HepG2 (cell line): Measurements from ENCODE around the gene GRB2. TPM values are rescaled to one million over a fixed set of nuclear protein-coding genes. Genes with fewer than 3 reads are reported as not detected.

Experiments
- ATAC-seq: fragments of 200-7000 bp; cut with Tn5 transposase; 3 replicates; pipeline ENCODE4 v1.9.1; 2020; ENCODE audit warnings: mild to moderate bottlenecking, moderate library complexity
- BruUV-seq: library from RNA; stranded (reverse); fragments of 400-500 nt; replicated peaks from 2 replicates; lab custom pipeline; 2021; lab: Mats Ljungman, UMichigan
- CTCF ChIA-PET: fragments of 300-600 bp; formaldehyde crosslinking; extraction: SDS; loops from one replicate; lab custom pipeline; 2021; ENCODE audit warnings: low total read pairs, inconsistent platforms, low intra/inter-chr PET ratio; lab: Yijun Ruan, JAX
- POLR2A ChIA-PET: fragments of 350-600 bp; sonication (Branson Sonifier 250); formaldehyde crosslinking; loops from one replicate; lab custom pipeline; 2020; ENCODE audit warnings: antibody characterized with exemption, inconsistent platforms; lab: Yijun Ruan, JAX
- DNase-seq: peaks from one replicate; pipeline ENCODE4 v3.0.0-alpha.2; 2015; ENCODE audit warnings: low spot score
- FAIRE-seq: peaks from 3 replicates; lab custom pipeline; 2011; peaks lifted over from hg19 to GRCh38; lab: Jason Lieb, UNC
- H2AFZ ChIP-seq: one replicate; pipeline ENCODE4 v1.6.1; 2011; ENCODE audit warnings: low read length, inconsistent platforms
- H3K27ac ChIP-seq: fragments of 300-600 bp; 3 replicates; pipeline ENCODE4 v1.8.0; 2011; ENCODE audit warnings: mixed run types, mild to moderate bottlenecking, mixed read lengths, low read length, inconsistent platforms; ENCODE audit not compliant: insufficient read depth; ENCODE audit errors: extremely low read length
- H3K27me3 ChIP-seq, 2 experiments: fragments of 200-600 bp in 1 of 2; 2 replicates in 1 of 2; 3 replicates in 1 of 2; pipeline versions ENCODE4 v1.6.0 to v1.8.0; 2011; ENCODE audit warnings: low read length in 2 of 2, mild to moderate bottlenecking in 2 of 2, moderate library complexity in 2 of 2, inconsistent platforms in 1 of 2; ENCODE audit not compliant: insufficient read depth in 2 of 2, control insufficient read depth in 1 of 2
- H3K36me3 ChIP-seq, 2 experiments: fragments of 200-600 bp in 1 of 2; replicated peaks in 1 of 2; 2 replicates in 1 of 2; 3 replicates in 1 of 2; pipeline versions ENCODE4 v1.5.1 to v1.8.0; 2011; ENCODE audit warnings: low read length in 2 of 2, inconsistent platforms in 1 of 2; ENCODE audit not compliant: insufficient read depth in 2 of 2, control insufficient read depth in 1 of 2
- H3K4me1 ChIP-seq: 2 replicates; pipeline ENCODE4 v1.5.1; 2012; ENCODE audit warnings: low read length, inconsistent platforms; ENCODE audit not compliant: insufficient read depth
- H3K4me2 ChIP-seq: 2 replicates; pipeline ENCODE4 v1.6.0; 2011; ENCODE audit warnings: low read depth, low read length, inconsistent platforms
- H3K4me3 ChIP-seq, 3 experiments: fragments of 200-600 bp in 1 of 3; sonication (generic), shearing (Covaris generic) in 1 of 3; replicated peaks in 1 of 3; 2 replicates each; pipeline ENCODE4 v1.5.1; 2011 to 2016; ENCODE audit warnings: low read length in 3 of 3, inconsistent platforms in 2 of 3, low read depth in 2 of 3, mild to moderate bottlenecking in 2 of 3, control low read depth in 1 of 3, mixed read lengths in 1 of 3; ENCODE audit not compliant: insufficient read depth in 1 of 3
- H3K79me2 ChIP-seq: one replicate; pipeline ENCODE4 v1.6.1; 2011; ENCODE audit warnings: low read length, inconsistent platforms; ENCODE audit not compliant: insufficient read depth
- H3K9ac ChIP-seq: 2 replicates; pipeline ENCODE4 v1.6.0; 2011; ENCODE audit warnings: mild to moderate bottlenecking, low read depth, low read length, inconsistent platforms; ENCODE audit not compliant: insufficient read depth
- H3K9me3 ChIP-seq: 2 replicates; pipeline ENCODE4 v1.5.1; 2012; ENCODE audit warnings: mild to moderate bottlenecking, low read length
- H4K20me1 ChIP-seq: 2 replicates; pipeline ENCODE4 v1.6.0; 2011; ENCODE audit warnings: inconsistent platforms, mild to moderate bottlenecking, low read length, moderate library complexity; ENCODE audit not compliant: insufficient read depth
- ARNT2 ChIP-seq: sonication (generic); formaldehyde crosslinking; IDR thresholded peaks from 2 replicates; pipeline ENCODE4 v1.8.0; 2022; ENCODE audit warnings: mild to moderate bottlenecking, low read depth, missing genetic modification reagents, moderate library complexity
- ATF7 ChIP-seq, 2 experiments: fragments of 450-650 bp in 1 of 2; sonication (generic) in 1 of 2; formaldehyde crosslinking in 1 of 2; IDR thresholded peaks; 2 replicates each; pipeline versions ENCODE4 v1.4.0 to v1.6.1; 2016 to 2020; ENCODE audit warnings: antibody characterized with exemption in 1 of 2, mild to moderate bottlenecking in 1 of 2, missing genetic modification reagents in 1 of 2
- CCDC6 ChIP-seq: sonication (generic); formaldehyde crosslinking; IDR thresholded peaks from 2 replicates; pipeline ENCODE4 v1.8.1; 2022; ENCODE audit warnings: mild to moderate bottlenecking, missing genetic modification reagents, moderate library complexity
- DPF2 ChIP-seq: sonication (generic); formaldehyde crosslinking; IDR thresholded peaks from 2 replicates; pipeline ENCODE4 v1.4.0; 2020; ENCODE audit warnings: mild to moderate bottlenecking, low read depth, missing genetic modification reagents, borderline replicate concordance
- FIP1L1 ChIP-seq: fragments of 200-400 bp; formaldehyde crosslinking; IDR thresholded peaks from 2 replicates; pipeline ENCODE4 v1.6.1; 2018; ENCODE audit warnings: low read depth, mild to moderate bottlenecking, low read length, moderate library complexity, borderline replicate concordance; ENCODE audit not compliant: insufficient read depth
- FOXA3 ChIP-seq: IDR thresholded peaks from 2 replicates; pipeline ENCODE4 v1.6.1; 2016; ENCODE audit warnings: missing genetic modification reagents, missing compliant biosample characterization
- GATAD2A ChIP-seq: IDR thresholded peaks from 2 replicates; pipeline ENCODE4 v1.6.1; 2016
- KLF11 ChIP-seq: IDR thresholded peaks from 2 replicates; pipeline ENCODE4 v1.6.1; 2016; ENCODE audit warnings: missing compliant biosample characterization
- ONECUT2 ChIP-seq: sonication (generic); formaldehyde crosslinking; IDR thresholded peaks from 2 replicates; pipeline ENCODE4 v1.4.0; 2020; ENCODE audit warnings: missing genetic modification reagents
- RCOR2 ChIP-seq: IDR thresholded peaks from 2 replicates; pipeline ENCODE4 v1.6.1; 2016; ENCODE audit warnings: missing biosample characterization, missing genetic modification reagents
- TEAD3 ChIP-seq: optimal IDR thresholded peaks from 2 replicates; pipeline ENCODE3; 2016; ENCODE audit warnings: borderline replicate concordance
- TSC22D2 ChIP-seq: sonication (generic); formaldehyde crosslinking; IDR thresholded peaks from 2 replicates; pipeline ENCODE4 v1.5.1; 2020; ENCODE audit warnings: missing genetic modification reagents, mild to moderate bottlenecking, borderline replicate concordance
- XRCC5 ChIP-seq: fragments of 200-400 bp; formaldehyde crosslinking; optimal IDR thresholded peaks from 2 replicates; pipeline ENCODE3; 2017; ENCODE audit warnings: mild to moderate bottlenecking, low read length
- ZFX ChIP-seq: sonication (generic); formaldehyde crosslinking; IDR thresholded peaks from 2 replicates; pipeline ENCODE4 v1.4.0; 2020; ENCODE audit warnings: mild to moderate bottlenecking, low read depth, missing genetic modification reagents, moderate library complexity
- ZNF24 ChIP-seq: fragments of 450-650 bp; IDR thresholded peaks from 2 replicates; pipeline ENCODE4 v1.6.1; 2017; ENCODE audit warnings: antibody characterized with exemption, mild to moderate bottlenecking
- ZNF362 ChIP-seq: sonication (generic); formaldehyde crosslinking; IDR thresholded peaks from 2 replicates; pipeline ENCODE4 v1.4.0; 2020; ENCODE audit warnings: missing genetic modification reagents, mild to moderate bottlenecking, borderline replicate concordance
- ZNF431 ChIP-seq: sonication (generic); formaldehyde crosslinking; IDR thresholded peaks from 2 replicates; pipeline ENCODE4 v1.9.0; 2022; ENCODE audit warnings: missing genetic modification reagents, low read depth, mild to moderate bottlenecking, borderline replicate concordance
- ZNF724P ChIP-seq: sonication (generic); formaldehyde crosslinking; IDR thresholded peaks from 2 replicates; pipeline ENCODE4 v1.8.0; 2022; ENCODE audit warnings: missing genetic modification reagents, borderline replicate concordance
- WGBS: methylation state at CpG from one replicate; pipeline ENCODE4 v1.1.6; 2017; ENCODE audit warnings: low lambda C conversion rate; 5-methylcytosine and 5-hydroxymethylcytosine counted together
- in situ Hi-C: cut with HindIII; loops from 2 replicates; pipeline ENCODE4 v1.10.0; 2017; ENCODE audit warnings: low pct_unique_long_range_greater_than_20kb; ENCODE audit not compliant: extremely low pct_ligation_motif_present
- intact Hi-C: fragments of 100-400 bp; cut with micrococcal nuclease; formaldehyde crosslinking; loops from one replicate; pipeline ENCODE4 v1.10.0; 2022; ENCODE audit not compliant: unreplicated experiment
- polyA plus RNA-seq, 8 experiments: library from polyadenylated mRNA; depleted of rRNA in 3 of 8; stranded (reverse) in 7 of 8; unstranded in 1 of 8; fragments of >200 nt; fragmentation: Illumina TruSeq in 4 of 8; extraction: Trizol in 4 of 8; gene quantifications; 2 replicates each; pipeline versions ENCODE4 v1.2.1 to v1.2.3, GENCODE V29; 2011 to 2016; ENCODE audit warnings: low read depth in 4 of 8, missing spikeins in 1 of 8, mixed read lengths in 1 of 8; ENCODE audit not compliant: insufficient read depth in 1 of 8
- total RNA-seq, 5 experiments: library from RNA; depleted of rRNA; stranded (reverse); fragments of >200 nt; fragmentation: Illumina TruSeq; extraction: Trizol; gene quantifications; 2 replicates each; pipeline ENCODE4 v1.2.3, GENCODE V29; 2016; ENCODE audit warnings: low read depth in 1 of 5
- TF ChIP-seq, protein P1 (sequence below): IDR thresholded peaks from 2 replicates; pipeline ENCODE4 v1.6.1; 2016; ENCODE audit warnings: low read depth

GRB2 gene
- total and polyA plus RNA-seq, 2 of the 13 experiments (the other 11 are each of a cell fraction or from before 2014, with no cell fraction given) = 84.6 to 92.3 TPM

DNA sequence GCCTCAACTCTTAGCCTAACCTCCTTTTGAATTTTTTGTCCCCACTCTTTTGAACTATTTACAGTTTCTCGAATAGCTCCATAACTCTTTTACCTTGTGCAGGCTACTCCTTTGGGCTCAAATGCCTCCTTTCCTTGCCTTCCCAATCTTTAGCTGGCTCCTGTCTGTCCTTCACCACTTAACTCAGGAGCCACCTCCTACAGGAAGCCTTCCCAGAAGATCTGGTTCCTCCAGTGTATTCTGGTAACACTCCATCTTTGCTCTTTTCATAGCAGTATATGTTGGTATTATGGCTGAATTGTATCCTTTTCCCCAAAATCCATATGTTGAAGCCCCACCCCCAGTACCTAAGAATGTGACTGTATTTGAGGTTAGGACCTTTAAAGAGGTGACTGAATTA, 9.0 kb upstream of the GRB2 start (continued):
- TF ChIP-seq ARNT2 (CRISPR knock-in tag) (no peak), CCDC6 (CRISPR knock-in tag) (no peak), ATF7 (IDR thresholded peaks at IDR 0.05) (no peak), ATF7 (CRISPR knock-in tag; IDR thresholded peaks at IDR 0.05) (no peak)

- intact Hi-C loops (loop anchor here (1.0 to 5.0 kb wide), 5 partner anchors 89 to 305 kb away; partner anchors contain the start of genes ARMC7 and MIF4GD), in situ Hi-C loops (loop anchor here (5.0 to 10.0 kb wide), 4 partner anchors 95 to 448 kb away; no protein-coding TSS in a partner anchor)
- under 1% methylated on average over 7 of the region's 8 CpGs for WGBS
- Histone ChIP-seq H3K9ac (no peak overlapping the region), H3K4me3 (peak overlapping the region in 1 of 3 experiments; percentile 35; a peak in 1 of 6 replicates), H3K4me1 (peaks cover 33% of the 10 kb centered on the region), H3K36me3 (no peaks in the 10 kb centered on the region), H4K20me1 (no peaks in the 10 kb centered on the region), H3K4me2 (peak overlapping the region; percentile 69), H3K27ac (no peak overlapping the region), H2AFZ (peak overlapping the region; percentile 56), H3K9me3 (no peaks in the 10 kb centered on the region), H3K27me3 (peaks cover 0 to 5% of the 10 kb centered on the region in 2 experiments; a peak in 1 of 5 replicates), H3K79me2 (no peaks in the 10 kb centered on the region)
- no TSS peak for BruUV-seq
- POLR2A ChIA-PET = interaction anchor here (0.7 to 1.0 kb wide), 2 partner anchors 18 to 142 kb away, joined by 3 to 7 read pairs; partner anchors contain the start of gene MIF4GD
- peak; percentile 94 for FAIRE-seq
- CTCF ChIA-PET = interaction anchor here (0.8 to 2.4 kb wide), 8 partner anchors 9 to 174 kb away, joined by 3 to 38 read pairs (median 6); no protein-coding TSS in a partner anchor
- peak; percentile 79 for DNase-seq
- peak; percentile 78 for ATAC-seq
- 0 out of 2 replicates have a peak, but pooled peaks have one; percentile 66 for TF ChIP-seq ZNF724P (CRISPR knock-in tag)
- no peak for TF ChIP-seq KLF11 (CRISPR knock-in tag)
- 0 out of 2 replicates have a peak, but pooled peaks have one; percentile 42 for TF ChIP-seq TSC22D2
- TF ChIP-seq ZFX (CRISPR knock-in tag) = no peak
- peak; percentile 23; the same call in 1 of the 2 replicates for TF ChIP-seq ZNF362 (CRISPR knock-in tag)
- TF ChIP-seq, protein P1, sequence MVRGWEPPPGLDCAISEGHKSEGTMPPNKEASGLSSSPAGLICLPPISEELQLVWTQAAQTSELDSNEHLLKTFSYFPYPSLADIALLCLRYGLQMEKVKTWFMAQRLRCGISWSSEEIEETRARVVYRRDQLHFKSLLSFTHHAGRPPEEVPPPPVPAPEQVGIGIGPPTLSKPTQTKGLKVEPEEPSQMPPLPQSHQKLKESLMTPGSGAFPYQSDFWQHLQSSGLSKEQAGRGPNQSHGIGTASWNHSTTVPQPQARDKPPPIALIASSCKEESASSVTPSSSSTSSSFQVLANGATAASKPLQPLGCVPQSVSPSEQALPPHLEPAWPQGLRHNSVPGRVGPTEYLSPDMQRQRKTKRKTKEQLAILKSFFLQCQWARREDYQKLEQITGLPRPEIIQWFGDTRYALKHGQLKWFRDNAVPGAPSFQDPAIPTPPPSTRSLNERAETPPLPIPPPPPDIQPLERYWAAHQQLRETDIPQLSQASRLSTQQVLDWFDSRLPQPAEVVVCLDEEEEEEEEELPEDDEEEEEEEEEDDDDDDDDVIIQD = 0 out of 2 replicates have a peak, but pooled peaks have one; percentile 38
- TF ChIP-seq DPF2 = no peak
- peak; percentile 85 for TF ChIP-seq XRCC5
- no peak for TF ChIP-seq ONECUT2 (CRISPR knock-in tag)
- peak; percentile 45 for TF ChIP-seq TEAD3 (CRISPR knock-in tag)
- no peak for TF ChIP-seq FIP1L1
- TF ChIP-seq ZNF24 = peak; percentile 61; the same call in 1 of the 2 replicates
- TF ChIP-seq GATAD2A (CRISPR knock-in tag) = peak; percentile 71
- TF ChIP-seq ZNF431 (CRISPR knock-in tag) = no peak
- TF ChIP-seq RCOR2 (CRISPR knock-in tag) = 0 out of 2 replicates have a peak, but pooled peaks have one; percentile 22
- peak; percentile 30; the same call in 1 of the 2 replicates for TF ChIP-seq FOXA3 (CRISPR knock-in tag)
Measured at GRCh38 chr17:75412455-75413317, 7.2 kb upstream of the GRB2 start.
